Measurements from ENCODE around the gene NCAPD2. TPM values are rescaled to one million over a fixed set of nuclear protein-coding genes. Genes with fewer than 3 reads are reported as not detected.

Gene NCAPD2
- total RNA-seq, 4 donors from 2014 or later = 26.1 to 86.6 (median 32.7) TPM

GRCh38 chr12:6528539-6529235 lies 34.8 kb downstream of the NCAPD2 start:
- DNase-seq = no peak
- TF ChIP-seq CTCF (IDR thresholded peaks at IDR 0.05) (no peak), POLR2A (IDR thresholded peaks at IDR 0.05) (no peak)

GRCh38 chr12:6529291-6529737 lies 35.4 kb downstream of the NCAPD2 start:
- no peak for DNase-seq
- H3K27ac ChIP-seq = no peak overlapping the region
- peaks cover 0 to 72% (median 3%) of the 10 kb centered on the region in 3 donors for H3K36me3 ChIP-seq
- TF ChIP-seq POLR2A (IDR thresholded peaks at IDR 0.05) = no peak
- TF ChIP-seq CTCF (IDR thresholded peaks at IDR 0.05) = no peak
- no peak overlapping the region for H3K4me3 ChIP-seq
- no peaks in the 10 kb centered on the region for H3K9me3 ChIP-seq
- H3K4me1 ChIP-seq = peaks cover 4 to 25% (median 11%) of the 10 kb centered on the region in 4 donors
- H3K27me3 ChIP-seq = no peaks in the 10 kb centered on the region

More at GRCh38 chr12:6528539-6529235, 34.8 kb downstream of the NCAPD2 start:
- Histone ChIP-seq H3K27ac (no peak overlapping the region), H3K4me1 (peaks cover 4 to 24% (median 11%) of the 10 kb centered on the region in 4 donors), H3K9me3 (no peaks in the 10 kb centered on the region), H3K27me3 (no peaks in the 10 kb centered on the region), H3K36me3 (peaks cover 0 to 78% (median 3%) of the 10 kb centered on the region in 3 donors), H3K4me3 (no peak overlapping the region)

GRCh38 chr12:6530576-6531260 lies 36.8 kb downstream of the NCAPD2 start:
- H3K4me3 ChIP-seq = no peak overlapping the region
- DNase-seq = no peak
- H3K27ac ChIP-seq = no peak overlapping the region
- TF ChIP-seq CTCF (IDR thresholded peaks at IDR 0.05) = no peak
- TF ChIP-seq POLR2A (IDR thresholded peaks at IDR 0.05) = no peak
- H3K9me3 ChIP-seq = no peaks in the 10 kb centered on the region
- H3K27me3 ChIP-seq = no peaks in the 10 kb centered on the region
- peaks cover 4 to 29% (median 15%) of the 10 kb centered on the region in 4 donors for H3K4me1 ChIP-seq
- H3K36me3 ChIP-seq = peaks cover 0 to 58% (median 3%) of the 10 kb centered on the region in 3 donors

- DNase-seq = peak; percentile 63 to 86 (median 66)
- H3K4me1 ChIP-seq = peaks cover 4 to 45% (median 21%) of the 10 kb centered on the region in 4 donors
- peaks cover 0 to 58% (median 0%) of the 10 kb centered on the region in 3 donors for H3K36me3 ChIP-seq
- H3K4me3 ChIP-seq = peak overlapping the region in 3 of 4 donors; percentile 67 to 91 (median 70)
- no peak for TF ChIP-seq CTCF (IDR thresholded peaks at IDR 0.05)
- TF ChIP-seq POLR2A (IDR thresholded peaks at IDR 0.05) = no peak
- H3K27ac ChIP-seq = peak overlapping the region; percentile 97 to 98 (median 98)
- H3K27me3 ChIP-seq = no peaks in the 10 kb centered on the region
- no peaks in the 10 kb centered on the region for H3K9me3 ChIP-seq
Measured at GRCh38 chr12:6532051-6532926, 38.4 kb downstream of the NCAPD2 start.
